H9 (cell line): ENCODE measurements around the gene HS2ST1. TPM values are rescaled to one million over a fixed set of nuclear protein-coding genes. Genes with fewer than 3 reads are reported as not detected.

Experiments
- DNase-seq: peaks from one replicate; pipeline ENCODE4 v3.0.0-alpha.2; 2017
- H2AFZ ChIP-seq: one replicate; pipeline ENCODE4 v1.6.1; 2013; ENCODE audit warnings: mild to moderate bottlenecking, low read length, control low read depth, moderate library complexity
- H2AK5ac ChIP-seq: 2 replicates; pipeline ENCODE4 v1.6.1; 2013; ENCODE audit warnings: low read length, control low read depth, mixed read lengths; ENCODE audit not compliant: insufficient read length
- H2BK120ac ChIP-seq: one replicate; pipeline ENCODE4 v1.6.1; 2013; ENCODE audit warnings: low read depth, mild to moderate bottlenecking, low read length, control low read depth, inconsistent platforms; ENCODE audit not compliant: poor library complexity, severe bottlenecking
- H2BK12ac ChIP-seq: 2 replicates; pipeline ENCODE4 v1.6.1; 2013; ENCODE audit warnings: low read length, control low read depth, mixed read lengths, low read depth; ENCODE audit not compliant: insufficient read length
- H2BK15ac ChIP-seq: 2 replicates; pipeline ENCODE4 v1.6.1; 2013; ENCODE audit warnings: low read depth, low read length, control low read depth
- H2BK20ac ChIP-seq: one replicate; pipeline ENCODE4 v1.6.1; 2013; ENCODE audit warnings: low read depth, mild to moderate bottlenecking, low read length, control low read depth, inconsistent platforms; ENCODE audit not compliant: poor library complexity, severe bottlenecking
- H2BK5ac ChIP-seq: 2 replicates; pipeline ENCODE4 v1.6.1; 2013; ENCODE audit warnings: low read length, control low read depth, mixed read lengths; ENCODE audit not compliant: insufficient read length
- H3K14ac ChIP-seq: 2 replicates; pipeline ENCODE4 v1.6.1; 2013; ENCODE audit warnings: low read length, control low read depth; ENCODE audit not compliant: insufficient read depth
- H3K18ac ChIP-seq: 2 replicates; pipeline ENCODE4 v1.6.1; 2013; ENCODE audit warnings: low read depth, mild to moderate bottlenecking, mixed read lengths, low read length, control low read depth; ENCODE audit not compliant: insufficient read length
- H3K23ac ChIP-seq: 2 replicates; pipeline ENCODE4 v1.6.1; 2013; ENCODE audit warnings: low read length, control low read depth, mixed read lengths, low read depth; ENCODE audit not compliant: insufficient read length
- H3K23me2 ChIP-seq: 2 replicates; pipeline ENCODE4 v1.6.1; 2013; ENCODE audit warnings: low read depth, mild to moderate bottlenecking, mixed read lengths, low read length, control low read depth; ENCODE audit not compliant: insufficient read length, poor library complexity, severe bottlenecking
- H3K27ac ChIP-seq: 2 replicates; pipeline ENCODE4 v1.5.1; 2013; ENCODE audit warnings: low read length, control low read depth, mixed read lengths, low read depth; ENCODE audit not compliant: insufficient read length
- H3K27me3 ChIP-seq: 2 replicates; pipeline ENCODE4 v1.6.1; 2013; ENCODE audit warnings: low read length, control low read depth, inconsistent platforms; ENCODE audit not compliant: insufficient read depth
- H3K4ac ChIP-seq: 2 replicates; pipeline ENCODE4 v1.6.1; 2013; ENCODE audit warnings: low read depth, mild to moderate bottlenecking, control low read depth, inconsistent platforms, low read length, moderate library complexity
- H3K4me1 ChIP-seq: 2 replicates; pipeline ENCODE4 v1.6.1; 2013; ENCODE audit warnings: low read length, control low read depth, inconsistent platforms; ENCODE audit not compliant: insufficient read depth
- H3K4me2 ChIP-seq: 2 replicates; pipeline ENCODE4 v1.6.1; 2013; ENCODE audit warnings: low read length, control low read depth, mixed read lengths; ENCODE audit not compliant: insufficient read length, insufficient read depth
- H3K56ac ChIP-seq: 2 replicates; pipeline ENCODE4 v1.6.1; 2013; ENCODE audit warnings: low read depth, mild to moderate bottlenecking, mixed read lengths, low read length, control low read depth; ENCODE audit not compliant: insufficient read length
- H3K79me1 ChIP-seq: 2 replicates; pipeline ENCODE4 v1.6.1; 2013; ENCODE audit warnings: low read depth, mild to moderate bottlenecking, moderate library complexity, low read length, control low read depth, inconsistent platforms; ENCODE audit not compliant: insufficient read depth, poor library complexity, severe bottlenecking
- H3K79me2 ChIP-seq: 2 replicates; pipeline ENCODE4 v1.6.1; 2013; ENCODE audit warnings: low read length, control low read depth, inconsistent platforms; ENCODE audit not compliant: insufficient read depth
- H3K9ac ChIP-seq: 2 replicates; pipeline ENCODE4 v1.6.1; 2013; ENCODE audit warnings: low read length, control low read depth, mixed read lengths; ENCODE audit not compliant: insufficient read length; ENCODE audit errors: extremely low read depth
- H3K9me3 ChIP-seq: one replicate; pipeline ENCODE4 v1.6.1; 2013; ENCODE audit warnings: low read depth, low read length, inconsistent platforms; ENCODE audit not compliant: control insufficient read depth
- H3T11ph ChIP-seq: one replicate; pipeline ENCODE4 v1.6.1; 2013; ENCODE audit warnings: mild to moderate bottlenecking, low read length, control low read depth, inconsistent platforms
- H4K20me1 ChIP-seq: one replicate; pipeline ENCODE4 v1.6.1; 2013; ENCODE audit not compliant: control insufficient read depth, insufficient read length, insufficient read depth
- H4K5ac ChIP-seq: 2 replicates; pipeline ENCODE4 v1.6.1; 2013; ENCODE audit warnings: low read depth, mild to moderate bottlenecking, mixed read lengths, low read length, control low read depth; ENCODE audit not compliant: insufficient read length
- H4K8ac ChIP-seq: replicated peaks from 2 replicates; pipeline ENCODE4 v1.6.1; 2013; ENCODE audit warnings: low read length, control low read depth, mixed read lengths, low read depth; ENCODE audit not compliant: insufficient read length
- H4K91ac ChIP-seq: 2 replicates; pipeline ENCODE4 v1.6.1; 2013; ENCODE audit warnings: low read depth, mild to moderate bottlenecking, moderate library complexity, mixed read lengths, low read length, control low read depth; ENCODE audit not compliant: insufficient read length
- H3K27ac Mint-ChIP-seq, 3 experiments: 2 replicates in 2 of 3; 3 replicates in 1 of 3; pipeline ENCODE4 v1.8.0; 2020 to 2021; ENCODE audit warnings: mixed read lengths in 3 of 3, mild to moderate bottlenecking in 1 of 3, moderate library complexity in 1 of 3
- H3K27me3 Mint-ChIP-seq: 2 replicates; pipeline ENCODE4 v1.8.0; 2021; ENCODE audit warnings: low read depth, mild to moderate bottlenecking, moderate library complexity, mixed read lengths
- H3K36me3 Mint-ChIP-seq, 3 experiments: 2 replicates in 2 of 3; 3 replicates in 1 of 3; pipeline ENCODE4 v1.8.0; 2020 to 2021; ENCODE audit warnings: low read depth in 3 of 3, mixed read lengths in 3 of 3; ENCODE audit not compliant: insufficient read depth in 1 of 3
- H3K4me1 Mint-ChIP-seq, 2 experiments: 2 replicates each; pipeline ENCODE4 v1.8.0; 2020; ENCODE audit warnings: mixed read lengths in 2 of 2
- H3K4me3 Mint-ChIP-seq, 2 experiments: 2 replicates in 1 of 2; 3 replicates in 1 of 2; pipeline ENCODE4 v1.8.0; 2020 to 2021; ENCODE audit warnings: mild to moderate bottlenecking in 2 of 2, mixed read lengths in 2 of 2, moderate library complexity in 1 of 2
- H3K9me3 Mint-ChIP-seq, 2 experiments: 2 replicates in 1 of 2; 3 replicates in 1 of 2; pipeline ENCODE4 v1.8.0; 2020; ENCODE audit warnings: mild to moderate bottlenecking in 2 of 2, mixed read lengths in 2 of 2, moderate library complexity in 1 of 2
- WGBS: extraction: QIAGEN DNeasy Blood & Tissue Kit; methylation state at CpG from one replicate; pipeline ENCODE4 v1.1.7; 2013; ENCODE audit warnings: missing lambda C conversion rate, low lambda C conversion rate, mixed read lengths; ENCODE audit not compliant: insufficient read length; ENCODE audit errors: extremely low coverage; 5-methylcytosine and 5-hydroxymethylcytosine counted together
- total RNA-seq: library from RNA; stranded (reverse); gene quantifications from 2 replicates; pipeline ENCODE4 v1.2.1, GENCODE V29; 2021
- TF ChIP-seq, protein P1 (sequence below): fragments of 200-600 bp; sonication (generic); conservative IDR thresholded peaks from 3 replicates; pipeline ENCODE4 v1.8.0; 2021; ENCODE audit warnings: antibody characterized with exemption, mild to moderate bottlenecking

The HS2ST1 gene
- total RNA-seq, 1 experiment from 2014 or later: 20.1 TPM

DNA sequence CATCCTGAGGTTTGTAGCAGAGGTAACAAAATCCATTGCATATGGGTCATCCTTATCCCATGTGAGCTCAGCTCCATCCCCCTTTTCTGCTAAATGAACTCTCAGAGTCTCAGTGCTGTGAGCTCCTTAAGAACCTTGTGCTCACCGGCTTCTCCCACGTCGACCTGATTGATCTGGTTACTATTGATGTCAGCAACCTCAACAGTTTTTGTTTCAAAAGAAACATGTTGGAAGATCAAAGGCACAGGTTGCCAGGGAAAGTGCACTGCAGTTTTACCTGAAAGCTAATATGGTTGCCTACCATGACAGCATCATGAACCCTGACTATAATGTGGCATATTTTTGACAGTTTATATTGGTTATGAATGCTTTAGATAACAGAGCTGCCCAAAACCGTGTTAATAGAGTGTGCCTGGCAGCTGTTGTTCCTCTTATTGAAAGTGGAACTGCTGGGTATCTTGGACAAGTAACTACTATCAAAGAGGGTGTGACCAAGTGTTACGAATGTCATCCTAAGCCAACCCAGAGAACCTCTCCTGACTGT is 131.4 kb downstream of the HS2ST1 start:
- no peaks in the 10 kb centered on the region for H3K27me3 Mint-ChIP-seq

More for the DNA sequence above, 131.4 kb downstream of the HS2ST1 start:
- Histone ChIP-seq H2BK15ac (no peak overlapping the region), H3K4me1 (no peaks in the 10 kb centered on the region), H4K8ac (no peak overlapping the region), H4K5ac (no peak overlapping the region), H3K4me2 (no peak overlapping the region), H3K23ac (no peak overlapping the region), H3K14ac (no peak overlapping the region), H2AFZ (no peak overlapping the region), H3K79me1 (no peaks in the 10 kb centered on the region), H2BK20ac (no peak overlapping the region), H4K20me1 (no peaks in the 10 kb centered on the region), H3T11ph (no peak overlapping the region), H3K9ac (no peak overlapping the region), H2AK5ac (no peak overlapping the region), H3K9me3 (no peaks in the 10 kb centered on the region), H2BK12ac (no peak overlapping the region), H3K23me2 (no peaks in the 10 kb centered on the region), H4K91ac (no peak overlapping the region), H3K27ac (no peak overlapping the region), H2BK5ac (no peak overlapping the region), H3K4ac (no peak overlapping the region), H3K18ac (no peak overlapping the region), H3K79me2 (no peaks in the 10 kb centered on the region; the same call in 1 of the 2 replicates), H3K56ac (no peak overlapping the region), H2BK120ac (no peak overlapping the region), H3K27me3 (no peaks in the 10 kb centered on the region)
- no CpG with 5 or more reads among the region's 5 CpGs for WGBS
- Mint-ChIP-seq H3K27ac (no peak overlapping the region), H3K4me1 (no peaks in the 10 kb centered on the region), H3K4me3 (no peak overlapping the region), H3K9me3 (peaks cover 14 to 15% of the 10 kb centered on the region in 2 experiments; a peak in 4 of 5 replicates), H3K36me3 (peaks cover 9 to 17% (median 17%) of the 10 kb centered on the region in 3 experiments)
- TF ChIP-seq, protein P1, sequence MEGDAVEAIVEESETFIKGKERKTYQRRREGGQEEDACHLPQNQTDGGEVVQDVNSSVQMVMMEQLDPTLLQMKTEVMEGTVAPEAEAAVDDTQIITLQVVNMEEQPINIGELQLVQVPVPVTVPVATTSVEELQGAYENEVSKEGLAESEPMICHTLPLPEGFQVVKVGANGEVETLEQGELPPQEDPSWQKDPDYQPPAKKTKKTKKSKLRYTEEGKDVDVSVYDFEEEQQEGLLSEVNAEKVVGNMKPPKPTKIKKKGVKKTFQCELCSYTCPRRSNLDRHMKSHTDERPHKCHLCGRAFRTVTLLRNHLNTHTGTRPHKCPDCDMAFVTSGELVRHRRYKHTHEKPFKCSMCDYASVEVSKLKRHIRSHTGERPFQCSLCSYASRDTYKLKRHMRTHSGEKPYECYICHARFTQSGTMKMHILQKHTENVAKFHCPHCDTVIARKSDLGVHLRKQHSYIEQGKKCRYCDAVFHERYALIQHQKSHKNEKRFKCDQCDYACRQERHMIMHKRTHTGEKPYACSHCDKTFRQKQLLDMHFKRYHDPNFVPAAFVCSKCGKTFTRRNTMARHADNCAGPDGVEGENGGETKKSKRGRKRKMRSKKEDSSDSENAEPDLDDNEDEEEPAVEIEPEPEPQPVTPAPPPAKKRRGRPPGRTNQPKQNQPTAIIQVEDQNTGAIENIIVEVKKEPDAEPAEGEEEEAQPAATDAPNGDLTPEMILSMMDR: no peak
- no peak for DNase-seq
